Activated B cell treated with CpG ODN at 0.5 μM for 24 hours (primary cell): Measurements from ENCODE around the gene CDRT4. TPM values are rescaled to one million over a fixed set of nuclear protein-coding genes. Genes with fewer than 3 reads are reported as not detected.

Experiments used
- ATAC-seq: fragments of 200-7000 bp; cut with Tn5 transposase; one replicate; pipeline ENCODE4 v1.10.0; 2021; ENCODE audit warnings: low read depth, mild to moderate bottlenecking, moderate library complexity
- CTCF ChIA-PET: fragments of 350-600 bp; sonication (Branson Sonifier 250); formaldehyde crosslinking; loops from one replicate; lab custom pipeline; 2021; ENCODE audit warnings: antibody characterized with exemption; lab: Charles Lee
- POLR2A ChIA-PET: fragments of 350-600 bp; sonication (Branson Sonifier 250); formaldehyde crosslinking; loops from one replicate; lab custom pipeline; 2021; ENCODE audit warnings: antibody characterized with exemption; lab: Charles Lee
- DNase-seq: peaks from one replicate; pipeline ENCODE4 v3.0.0; 2022
- H3K27ac Mint-ChIP-seq: one replicate; pipeline ENCODE4 v1.8.0; 2020; ENCODE audit warnings: mixed read lengths
- H3K27me3 Mint-ChIP-seq: one replicate; pipeline ENCODE4 v1.8.0; 2021; ENCODE audit warnings: mixed read lengths
- H3K36me3 Mint-ChIP-seq: one replicate; pipeline ENCODE4 v1.8.0; 2021; ENCODE audit warnings: low read depth, mixed read lengths
- H3K4me1 Mint-ChIP-seq: one replicate; pipeline ENCODE4 v1.8.0; 2021; ENCODE audit warnings: mixed read lengths
- H3K4me3 Mint-ChIP-seq: one replicate; pipeline ENCODE4 v1.8.0; 2020; ENCODE audit warnings: mild to moderate bottlenecking, mixed read lengths
- H3K9me3 Mint-ChIP-seq: one replicate; pipeline ENCODE4 v1.8.0; 2020; ENCODE audit warnings: mixed read lengths
- intact Hi-C: fragments of 100-400 bp; cut with micrococcal nuclease; formaldehyde crosslinking; loops from one replicate; pipeline ENCODE4 v1.15.1; 2024
- total RNA-seq: library from RNA; stranded (reverse); gene quantifications from 2 replicates; pipeline ENCODE4 v1.2.3, GENCODE V29; 2022
- TF ChIP-seq, protein P1 (sequence below): fragments of 200-600 bp; IDR thresholded peaks from one replicate; pipeline ENCODE4 v1.8.0; 2022; ENCODE audit warnings: antibody characterized with exemption, mild to moderate bottlenecking

CDRT4 gene
- total RNA-seq, 1 donor from 2014 or later, result 5.3 TPM

DNA sequence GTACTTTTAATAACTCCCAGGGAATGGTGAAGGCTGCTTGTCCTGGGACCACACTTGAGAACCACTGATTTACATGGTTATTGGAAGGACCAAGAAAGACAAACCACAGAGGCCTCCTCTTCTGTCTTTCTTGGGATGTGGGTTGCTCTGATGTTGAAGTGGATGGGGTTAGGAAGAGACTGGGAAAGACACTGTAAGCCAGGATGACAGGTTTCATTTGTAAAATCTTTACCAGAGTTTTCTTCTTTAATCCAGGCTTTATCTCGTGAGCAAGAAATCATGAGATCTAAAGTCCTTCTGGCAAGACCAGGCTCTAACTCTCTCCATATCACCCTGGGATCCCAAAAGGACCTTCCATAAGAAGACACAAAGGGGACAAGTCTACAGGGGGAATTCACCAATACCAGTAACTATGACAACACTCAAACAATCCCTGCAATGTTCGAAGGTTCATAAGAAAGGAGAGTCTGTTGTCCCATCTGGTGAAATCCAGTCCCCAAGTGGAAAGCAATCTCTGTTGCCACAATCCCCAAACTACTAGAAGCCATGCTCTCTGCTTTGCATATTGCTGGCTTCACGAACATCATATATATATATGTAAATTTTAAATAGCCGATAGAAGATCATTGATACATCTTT lies 44.8 kb upstream of the CDRT4 start:
- ChIA-PET POLR2A (no interaction called here), CTCF (no interaction called here)
- Mint-ChIP-seq H3K4me3 (no peak overlapping the region), H3K4me1 (peaks cover 3% of the 10 kb centered on the region), H3K9me3 (no peaks in the 10 kb centered on the region), H3K36me3 (peaks cover 31% of the 10 kb centered on the region), H3K27ac (no peak overlapping the region), H3K27me3 (no peaks in the 10 kb centered on the region)
- DNase-seq, result no peak
- intact Hi-C loops, result no loop called here
- no peak for ATAC-seq
- TF ChIP-seq, protein P1, sequence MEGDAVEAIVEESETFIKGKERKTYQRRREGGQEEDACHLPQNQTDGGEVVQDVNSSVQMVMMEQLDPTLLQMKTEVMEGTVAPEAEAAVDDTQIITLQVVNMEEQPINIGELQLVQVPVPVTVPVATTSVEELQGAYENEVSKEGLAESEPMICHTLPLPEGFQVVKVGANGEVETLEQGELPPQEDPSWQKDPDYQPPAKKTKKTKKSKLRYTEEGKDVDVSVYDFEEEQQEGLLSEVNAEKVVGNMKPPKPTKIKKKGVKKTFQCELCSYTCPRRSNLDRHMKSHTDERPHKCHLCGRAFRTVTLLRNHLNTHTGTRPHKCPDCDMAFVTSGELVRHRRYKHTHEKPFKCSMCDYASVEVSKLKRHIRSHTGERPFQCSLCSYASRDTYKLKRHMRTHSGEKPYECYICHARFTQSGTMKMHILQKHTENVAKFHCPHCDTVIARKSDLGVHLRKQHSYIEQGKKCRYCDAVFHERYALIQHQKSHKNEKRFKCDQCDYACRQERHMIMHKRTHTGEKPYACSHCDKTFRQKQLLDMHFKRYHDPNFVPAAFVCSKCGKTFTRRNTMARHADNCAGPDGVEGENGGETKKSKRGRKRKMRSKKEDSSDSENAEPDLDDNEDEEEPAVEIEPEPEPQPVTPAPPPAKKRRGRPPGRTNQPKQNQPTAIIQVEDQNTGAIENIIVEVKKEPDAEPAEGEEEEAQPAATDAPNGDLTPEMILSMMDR, result no peak

DNA sequence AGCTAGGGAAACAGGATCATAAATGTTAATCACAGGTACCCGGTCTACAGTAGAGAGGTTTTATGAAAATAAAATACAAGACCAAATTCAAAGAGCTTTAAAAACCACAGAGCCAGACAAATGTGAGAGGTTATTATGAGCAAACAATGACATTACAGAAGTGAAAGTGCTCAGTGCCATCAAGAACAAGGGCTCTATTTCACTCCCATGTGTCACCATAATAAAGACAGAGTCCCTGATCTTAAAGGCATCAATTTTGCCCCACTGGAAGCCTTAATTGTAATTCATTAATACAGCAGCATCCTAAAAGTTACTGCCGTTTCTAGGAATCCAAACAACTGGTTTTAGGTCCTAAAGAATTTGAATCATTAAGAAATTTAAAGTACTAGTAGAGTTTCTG lies 43.7 kb upstream of the CDRT4 start:
- no peak for ATAC-seq
- Mint-ChIP-seq H3K27me3 (no peaks in the 10 kb centered on the region), H3K36me3 (peaks cover 24% of the 10 kb centered on the region), H3K4me3 (no peak overlapping the region), H3K4me1 (peaks cover 3% of the 10 kb centered on the region), H3K9me3 (no peaks in the 10 kb centered on the region), H3K27ac (no peak overlapping the region)
- no peak for DNase-seq
- ChIA-PET POLR2A (no interaction called here), CTCF (interaction anchor here (1.3 kb wide), 1 partner anchor 9 kb away, joined by 3 read pairs; no protein-coding TSS in a partner anchor)
- intact Hi-C loops, result no loop called here
- TF ChIP-seq, protein P1, result no peak

DNA sequence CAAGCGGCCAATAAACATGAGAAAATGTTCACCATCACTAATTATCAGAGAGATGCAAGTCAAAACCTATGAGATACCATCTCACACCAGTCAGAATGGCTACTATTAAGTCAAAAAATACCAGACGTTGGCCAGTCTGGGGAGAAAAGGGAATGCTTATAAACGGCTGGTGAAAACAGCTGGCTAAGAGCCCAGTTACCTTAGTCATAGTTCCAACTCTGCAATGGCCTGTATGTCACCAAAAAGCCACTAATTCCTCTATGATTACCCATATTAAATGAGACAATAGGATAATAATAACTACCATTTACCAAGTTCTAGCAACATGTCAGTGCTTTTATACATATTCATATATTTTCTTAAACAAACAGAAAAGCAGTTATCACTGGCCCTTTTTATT lies 42.9 kb upstream of the CDRT4 start:
- no peak for DNase-seq
- H3K4me1 Mint-ChIP-seq, result peaks cover 3% of the 10 kb centered on the region
- ChIA-PET POLR2A (no interaction called here), CTCF (interaction anchor here (1.3 kb wide), 1 partner anchor 8 kb away, joined by 3 read pairs; no protein-coding TSS in a partner anchor)
- no peaks in the 10 kb centered on the region for H3K9me3 Mint-ChIP-seq
- no peak for ATAC-seq
- H3K4me3 Mint-ChIP-seq, result no peak overlapping the region
- H3K27ac Mint-ChIP-seq, result no peak overlapping the region
- peaks cover 18% of the 10 kb centered on the region for H3K36me3 Mint-ChIP-seq
- TF ChIP-seq, protein P1, result no peak
- intact Hi-C loops, result no loop called here
- H3K27me3 Mint-ChIP-seq, result no peaks in the 10 kb centered on the region

DNA sequence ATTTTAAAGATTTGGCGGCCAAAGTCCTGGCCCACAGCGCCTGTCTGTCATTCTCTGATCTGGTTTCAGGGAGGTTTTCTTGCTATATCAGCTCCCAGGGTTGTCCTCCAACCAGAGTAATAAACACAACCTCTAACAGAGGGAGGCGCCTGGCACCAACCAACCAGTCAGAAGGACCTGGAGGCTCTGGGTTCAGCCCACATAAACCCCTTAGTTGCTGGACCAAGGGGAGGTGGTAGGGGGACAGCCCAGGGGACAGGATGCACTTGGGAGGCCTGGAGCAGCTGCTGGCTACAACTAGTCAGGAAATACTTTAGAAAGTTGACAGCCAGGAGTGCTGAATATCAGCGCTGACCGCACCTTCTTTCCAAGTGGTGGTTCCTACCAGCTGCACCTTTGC lies 41.7 kb upstream of the CDRT4 start:
- peaks cover 14% of the 10 kb centered on the region for H3K36me3 Mint-ChIP-seq
- CTCF ChIA-PET, result no interaction called here
- intact Hi-C loops, result no loop called here

GRCh38 chr17:15508466-15508865 lies 41.0 kb upstream of the CDRT4 start:
- intact Hi-C loops, result no loop called here
- ChIA-PET CTCF (no interaction called here), POLR2A (no interaction called here)
- no peaks in the 10 kb centered on the region for H3K27me3 Mint-ChIP-seq
- peaks cover 12% of the 10 kb centered on the region for H3K36me3 Mint-ChIP-seq
- H3K4me3 Mint-ChIP-seq, result no peak overlapping the region
- TF ChIP-seq, protein P1, result no peak
- peaks cover 7% of the 10 kb centered on the region for H3K4me1 Mint-ChIP-seq
- H3K9me3 Mint-ChIP-seq, result no peaks in the 10 kb centered on the region
- ATAC-seq (no peak), DNase-seq (no peak)
- no peak overlapping the region for H3K27ac Mint-ChIP-seq

More for the DNA sequence above, 41.7 kb upstream of the CDRT4 start:
- Mint-ChIP-seq H3K27me3 (no peaks in the 10 kb centered on the region), H3K4me1 (peaks cover 3% of the 10 kb centered on the region), H3K4me3 (no peak overlapping the region), H3K27ac (no peak overlapping the region), H3K9me3 (no peaks in the 10 kb centered on the region)
- POLR2A ChIA-PET, result no interaction called here
- TF ChIP-seq, protein P1, result no peak
- no peak for DNase-seq
- no peak for ATAC-seq
